ENCODE data around the gene CEBPG.

DNA sequence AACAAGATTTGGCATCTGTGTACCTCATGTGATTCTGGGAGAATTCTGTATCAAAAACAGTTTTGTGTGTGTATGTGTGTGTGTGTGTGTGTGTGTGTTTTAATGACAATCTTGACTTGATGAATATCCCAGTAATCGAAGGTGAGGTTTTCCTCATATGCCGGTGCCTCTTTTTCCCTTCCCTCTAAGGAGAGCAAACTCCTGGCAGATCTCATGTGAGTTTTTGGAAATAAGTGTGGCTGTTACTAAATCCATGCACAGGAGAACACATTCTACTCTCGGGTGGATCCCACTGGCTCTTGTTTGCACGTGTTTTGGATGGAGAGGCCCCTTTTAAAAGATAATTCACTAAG, 29.0 kb upstream of the CEBPG start:
- TF ChIP-seq CTCF (IDR thresholded peaks at IDR 0.05), result no peak
- no peak for TF ChIP-seq POLR2A (IDR thresholded peaks at IDR 0.05)

Measured in esophagus squamous epithelium (tissue), 4 donors.